DLD1 (cell line): Measurements from ENCODE around the gene TTC9B.

Experiments used
- in situ Hi-C: cut with HindIII; loops from 2 replicates; pipeline ENCODE4 v1.10.0; 2017; ENCODE audit warnings: low sequenced_read_pairs

TTC9B gene

DNA sequence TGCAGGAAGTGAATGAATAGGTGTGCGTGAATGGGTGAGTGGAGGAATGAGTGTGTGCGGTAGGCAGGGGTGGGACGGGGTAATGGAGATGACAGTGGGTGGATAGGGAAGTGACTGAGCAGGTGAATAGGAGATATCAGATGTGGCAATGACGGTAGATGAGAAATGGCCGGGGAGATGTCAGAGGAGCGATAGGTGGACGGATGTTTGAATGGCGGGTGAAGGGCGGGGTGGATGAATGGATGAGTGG lies 1.5 kb downstream of the TTC9B start:
- in situ Hi-C loops, result no loop called here

DNA sequence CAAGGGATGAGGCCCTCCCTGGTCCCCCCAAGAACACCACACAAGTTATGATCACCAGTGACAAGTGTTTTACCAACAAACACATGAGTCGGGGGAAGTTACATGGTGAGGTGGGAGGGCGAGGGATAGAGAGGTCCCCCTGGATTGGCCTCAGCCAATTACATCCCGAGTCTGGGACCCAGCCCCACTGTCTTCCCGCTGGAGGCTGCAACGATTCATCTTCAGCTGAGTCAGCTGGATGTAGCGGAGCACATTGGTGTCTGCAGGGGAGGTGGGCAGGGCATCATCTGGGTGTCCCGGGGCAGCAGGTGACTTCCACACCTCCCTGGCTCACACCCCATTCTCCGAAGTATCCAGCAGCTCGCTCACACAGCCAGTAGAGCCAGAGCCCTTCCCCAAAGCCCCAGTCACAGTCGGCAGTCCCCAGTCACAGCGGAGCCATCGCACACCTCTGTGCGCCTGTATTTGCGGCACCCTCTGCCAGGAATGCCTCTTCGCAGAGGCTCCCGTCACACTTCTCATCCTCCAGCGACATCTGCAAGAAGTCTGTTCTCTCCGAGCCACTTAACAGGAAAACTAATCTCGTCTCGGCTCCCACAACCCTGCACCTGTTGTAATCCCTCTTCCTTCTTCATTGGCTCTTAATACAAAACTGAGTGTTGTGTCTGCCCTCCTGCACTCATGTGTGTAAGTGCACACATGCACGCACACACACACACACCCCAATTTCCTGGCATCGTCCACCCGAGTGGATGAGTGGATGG lies 2.0 kb downstream of the TTC9B start:
- in situ Hi-C loops, result no loop called here

DNA sequence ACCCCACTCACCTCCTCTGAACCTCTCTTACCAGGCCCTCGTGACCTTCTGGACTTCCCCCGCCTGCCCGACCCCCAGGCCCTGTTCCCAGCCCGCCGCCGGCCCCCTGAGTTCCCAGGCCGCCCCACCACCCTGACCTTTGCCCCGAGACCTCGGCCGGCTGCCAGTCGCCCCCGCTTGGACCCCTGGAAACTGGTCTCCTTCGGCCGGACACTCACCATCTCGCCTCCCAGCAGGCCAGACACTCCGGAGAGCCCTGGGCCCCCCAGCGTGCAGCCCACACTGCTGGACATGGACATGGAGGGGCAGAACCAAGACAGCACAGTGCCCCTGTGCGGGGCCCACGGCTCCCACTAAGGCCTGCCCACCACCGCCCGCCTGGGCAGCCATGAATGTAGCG lies 3.2 kb downstream of the TTC9B start:
- in situ Hi-C loops, result no loop called here

DNA sequence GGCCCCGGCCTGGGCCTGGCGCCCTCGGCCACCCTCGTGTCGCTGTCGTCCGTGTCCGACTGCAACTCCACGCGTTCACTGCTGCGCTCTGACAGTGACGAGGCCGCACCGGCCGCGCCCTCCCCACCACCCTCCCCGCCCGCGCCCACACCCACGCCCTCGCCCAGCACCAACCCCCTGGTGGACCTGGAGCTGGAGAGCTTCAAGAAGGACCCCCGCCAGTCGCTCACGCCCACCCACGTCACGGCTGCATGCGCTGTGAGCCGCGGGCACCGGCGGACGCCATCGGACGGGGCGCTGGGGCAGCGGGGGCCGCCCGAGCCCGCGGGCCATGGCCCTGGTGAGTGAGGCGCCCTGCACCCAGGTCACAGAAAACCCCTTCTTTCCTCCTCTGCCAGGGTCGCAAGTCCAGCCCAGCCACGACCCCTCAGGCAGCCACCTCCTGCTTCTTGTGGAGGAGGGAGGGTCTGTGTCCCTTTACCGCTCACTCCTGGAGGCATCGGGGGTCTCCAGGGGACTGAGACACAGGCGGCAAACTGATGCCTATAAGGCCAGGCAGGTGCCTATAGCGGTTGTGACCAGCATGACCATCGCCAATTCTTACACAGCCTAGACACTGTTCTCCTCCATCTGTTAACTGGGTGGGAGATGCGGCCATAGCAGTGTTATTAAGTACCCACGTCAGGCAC lies 4.2 kb downstream of the TTC9B start:
- in situ Hi-C loops, result no loop called here

DNA sequence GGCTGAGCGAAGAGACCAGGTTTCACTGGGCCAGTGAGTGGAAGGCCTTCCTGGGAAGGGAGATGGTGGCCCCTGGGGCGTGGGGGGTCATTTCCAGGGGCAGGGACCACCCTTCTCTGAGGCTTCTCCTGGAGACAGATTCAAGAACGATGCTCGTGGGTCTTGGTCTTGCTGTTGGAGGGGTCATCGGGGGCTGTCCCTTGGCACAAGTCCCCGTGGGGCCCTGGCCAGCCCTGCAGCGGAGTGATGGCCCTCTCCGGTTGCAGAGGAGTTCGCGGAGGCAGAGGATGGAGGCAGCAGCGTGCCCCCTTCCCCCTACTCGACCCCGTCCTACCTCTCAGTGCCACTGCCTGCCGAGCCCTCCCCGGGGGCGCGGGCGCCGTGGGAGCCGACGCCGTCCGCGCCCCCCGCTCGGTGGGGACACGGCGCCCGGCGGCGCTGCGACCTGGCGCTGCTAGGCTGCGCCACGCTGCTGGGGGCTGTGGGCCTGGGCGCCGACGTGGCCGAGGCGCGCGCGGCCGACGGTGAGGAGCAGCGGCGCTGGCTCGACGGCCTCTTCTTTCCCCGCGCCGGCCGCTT lies 4.8 kb downstream of the TTC9B start:
- in situ Hi-C loops, result no loop called here

DNA sequence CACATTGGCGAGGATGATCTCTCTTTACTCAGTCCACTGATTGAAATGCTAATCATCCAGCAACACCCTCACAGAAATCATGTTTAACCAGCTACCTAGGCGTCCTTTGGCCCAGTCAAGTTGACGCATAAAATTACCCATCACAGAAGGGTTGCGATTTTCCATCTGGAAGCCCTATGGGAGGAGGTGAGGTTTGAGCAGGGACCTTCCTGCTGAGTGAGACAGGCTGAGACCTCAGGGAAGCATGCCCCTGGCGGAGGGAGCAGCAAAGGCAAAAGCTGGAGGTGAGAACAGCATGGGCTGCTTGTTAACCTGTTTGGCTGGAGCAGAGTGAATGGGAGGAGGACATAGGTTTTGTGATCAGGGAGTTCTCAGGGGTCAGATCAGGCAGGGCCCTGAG lies 7.3 kb downstream of the TTC9B start:
- in situ Hi-C loops, result no loop called here

DNA sequence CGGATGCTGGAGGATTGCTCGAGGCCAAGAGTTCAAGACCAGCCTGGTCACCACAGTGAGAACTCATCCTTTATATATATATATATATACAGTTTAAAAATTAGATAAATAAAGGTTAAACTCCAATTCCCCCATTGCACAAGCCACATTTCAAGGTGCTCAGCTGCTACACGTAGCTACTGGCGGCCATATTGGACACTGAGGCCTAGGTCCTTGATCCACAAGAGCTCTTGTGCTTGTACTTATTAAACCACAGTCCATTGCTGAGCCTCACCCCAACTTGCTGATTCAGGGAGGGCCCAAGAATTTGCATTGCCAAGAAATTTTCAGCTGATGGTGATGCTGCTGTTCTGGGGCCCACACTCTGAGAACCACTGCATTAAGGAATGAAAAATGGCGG lies 9.6 kb downstream of the TTC9B start:
- in situ Hi-C loops, result no loop called here

DNA sequence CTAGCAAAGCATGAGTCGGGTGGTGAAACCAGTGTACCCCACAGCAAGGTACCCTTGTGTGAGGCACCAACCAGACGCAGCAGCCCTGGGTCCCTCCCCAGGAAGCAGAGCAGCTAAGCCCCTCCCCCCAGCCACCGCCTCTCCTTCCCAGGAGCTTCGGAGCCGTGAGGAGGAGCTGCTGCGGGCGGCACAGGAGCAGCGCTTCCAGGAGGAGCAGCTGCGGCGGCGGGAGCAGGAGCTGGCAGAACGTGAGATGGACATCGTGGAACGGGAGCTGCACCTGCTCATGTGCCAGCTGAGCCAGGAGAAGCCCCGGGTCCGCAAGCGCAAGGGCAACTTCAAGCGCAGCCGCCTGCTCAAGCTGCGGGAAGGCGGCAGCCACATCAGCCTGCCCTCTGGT lies 12.4 kb downstream of the TTC9B start:
- in situ Hi-C loops, result no loop called here

DNA sequence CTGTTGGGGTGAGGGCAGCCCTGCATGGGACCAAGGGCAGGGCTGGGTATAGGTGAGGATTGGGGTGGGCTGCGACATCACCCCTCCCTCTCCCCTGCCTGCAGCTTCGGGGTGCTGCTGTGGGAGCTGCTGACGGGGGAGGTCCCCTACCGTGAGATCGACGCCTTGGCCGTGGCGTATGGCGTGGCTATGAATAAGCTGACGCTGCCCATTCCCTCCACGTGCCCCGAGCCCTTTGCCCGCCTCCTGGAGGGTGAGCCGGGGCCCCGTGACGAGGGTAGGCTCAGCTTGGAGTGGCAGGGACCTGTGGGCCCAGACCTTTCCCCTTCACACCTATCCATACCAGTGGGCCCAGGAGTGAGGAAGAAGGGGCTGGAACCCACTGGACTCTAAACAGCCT lies 13.8 kb downstream of the TTC9B start:
- in situ Hi-C loops, result no loop called here

DNA sequence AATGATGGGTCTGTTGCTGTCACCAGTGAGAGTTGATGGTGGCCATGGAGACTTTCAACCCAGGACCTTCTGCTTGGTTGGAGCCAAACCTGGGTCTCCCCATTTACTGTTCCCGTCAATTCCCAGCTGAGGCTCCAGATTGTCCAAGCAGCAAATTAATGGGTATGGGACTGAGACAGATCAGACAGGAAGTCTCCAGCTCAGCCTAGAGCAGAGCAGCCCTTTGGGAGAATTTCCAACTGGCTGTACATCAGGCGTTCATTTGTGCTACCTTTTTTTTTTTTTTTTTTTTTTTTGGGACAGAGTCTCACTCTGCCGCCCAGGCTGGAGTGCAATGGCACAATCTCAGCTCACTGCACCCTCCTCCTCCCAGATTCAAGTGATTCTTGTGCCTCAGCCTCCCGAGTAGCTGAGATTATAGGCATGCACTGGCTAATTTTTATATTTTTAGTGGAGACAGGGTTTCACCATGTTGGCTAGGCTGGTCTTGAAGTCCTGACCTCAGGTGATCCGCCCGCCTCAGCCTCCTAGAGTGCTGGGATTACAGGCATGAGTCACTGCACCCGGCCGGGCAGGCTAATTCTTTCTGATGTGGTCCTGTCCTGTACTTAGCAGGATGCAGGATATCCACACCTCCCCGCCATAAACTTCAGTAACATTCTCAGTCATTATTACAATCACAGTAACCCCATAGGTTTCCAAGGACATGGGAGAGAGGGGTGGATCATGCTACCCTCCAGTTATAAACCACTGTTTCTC lies 17.7 kb downstream of the TTC9B start:
- in situ Hi-C loops, result no loop called here

DNA sequence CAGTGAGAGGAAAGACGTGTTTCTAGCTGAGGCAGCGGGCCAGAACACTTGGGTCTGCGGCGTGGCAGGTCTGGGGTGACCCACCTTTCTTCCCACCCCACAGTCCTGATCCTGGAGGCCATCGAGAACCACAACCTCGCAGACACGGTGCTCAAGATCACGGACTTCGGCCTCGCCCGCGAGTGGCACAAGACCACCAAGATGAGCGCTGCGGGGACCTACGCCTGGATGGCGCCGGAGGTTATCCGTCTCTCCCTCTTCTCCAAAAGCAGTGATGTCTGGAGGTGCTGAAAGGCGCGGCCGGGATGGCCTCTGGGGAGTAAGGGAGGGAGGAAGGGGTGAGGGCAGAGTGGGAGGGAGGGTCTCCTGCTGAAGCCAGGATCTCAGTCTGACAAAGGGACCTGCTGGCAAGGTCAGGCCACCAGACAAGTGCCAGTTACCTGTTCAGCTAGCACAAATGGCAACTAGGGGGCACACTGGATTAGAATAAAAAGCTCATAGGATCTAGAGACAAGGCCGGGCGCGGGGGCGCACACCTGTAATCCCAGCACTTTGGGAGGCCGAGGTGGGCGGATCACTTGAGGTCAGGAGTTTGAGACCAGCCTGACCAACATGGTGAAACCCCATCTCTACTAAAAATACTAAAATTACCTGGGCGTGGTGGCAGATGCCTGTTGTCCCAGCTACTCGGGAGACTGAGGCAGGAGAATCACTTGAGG lies 19.8 kb downstream of the TTC9B start:
- in situ Hi-C loops, result no loop called here

DNA sequence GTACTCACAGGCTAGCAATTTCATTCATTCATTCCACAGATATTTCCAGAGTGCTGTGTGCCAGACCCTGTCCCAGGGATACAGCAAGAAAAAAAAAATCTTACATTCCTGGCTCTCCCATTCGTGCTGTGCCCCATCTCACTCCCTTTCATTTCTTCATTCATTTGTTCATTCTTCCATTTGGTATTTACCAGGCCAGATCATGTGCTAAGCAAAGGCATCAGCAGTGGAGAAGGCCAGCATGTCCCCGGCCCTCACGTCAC lies 24.7 kb downstream of the TTC9B start:
- in situ Hi-C loops, result no loop called here

DNA sequence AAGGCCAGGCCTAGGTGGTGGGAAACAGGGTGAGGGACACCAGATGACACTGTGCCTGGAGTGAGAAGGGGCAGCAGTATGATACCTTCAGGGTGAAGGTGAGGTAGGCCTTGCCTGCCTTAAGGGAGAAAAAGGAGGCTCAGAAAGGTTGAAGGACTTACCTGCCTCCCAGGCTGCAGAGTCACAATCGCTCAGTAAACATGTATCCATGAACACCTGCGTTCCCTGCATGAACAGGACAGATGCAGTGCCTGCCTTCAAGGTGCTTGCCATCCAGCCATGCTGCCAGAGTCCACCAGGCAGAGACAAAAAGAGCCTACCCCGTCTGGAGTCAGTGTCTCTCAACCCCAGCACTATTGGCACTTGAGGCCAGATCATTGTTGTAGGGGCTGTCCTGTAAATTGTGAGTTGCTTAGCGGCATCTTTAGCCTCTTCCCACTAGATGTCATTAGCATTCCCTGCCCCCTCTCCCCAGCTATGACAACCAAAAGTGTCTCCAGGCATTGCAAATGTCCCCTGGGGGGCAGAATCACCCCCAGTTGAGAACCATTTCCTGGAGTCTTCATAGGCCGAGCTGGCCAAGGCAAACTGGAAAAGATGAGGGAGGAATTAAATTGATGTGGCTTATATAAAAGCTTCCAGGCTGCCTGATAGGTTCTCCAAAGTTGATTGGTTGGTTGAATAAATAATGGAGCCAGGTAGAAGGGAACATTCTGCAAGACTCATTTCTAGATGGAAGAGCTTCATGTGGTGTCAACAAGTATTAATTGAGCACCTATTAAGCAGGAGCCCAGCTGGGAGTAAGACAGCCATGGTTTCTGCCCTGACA lies 25.2 kb downstream of the TTC9B start:
- in situ Hi-C loops, result no loop called here

DNA sequence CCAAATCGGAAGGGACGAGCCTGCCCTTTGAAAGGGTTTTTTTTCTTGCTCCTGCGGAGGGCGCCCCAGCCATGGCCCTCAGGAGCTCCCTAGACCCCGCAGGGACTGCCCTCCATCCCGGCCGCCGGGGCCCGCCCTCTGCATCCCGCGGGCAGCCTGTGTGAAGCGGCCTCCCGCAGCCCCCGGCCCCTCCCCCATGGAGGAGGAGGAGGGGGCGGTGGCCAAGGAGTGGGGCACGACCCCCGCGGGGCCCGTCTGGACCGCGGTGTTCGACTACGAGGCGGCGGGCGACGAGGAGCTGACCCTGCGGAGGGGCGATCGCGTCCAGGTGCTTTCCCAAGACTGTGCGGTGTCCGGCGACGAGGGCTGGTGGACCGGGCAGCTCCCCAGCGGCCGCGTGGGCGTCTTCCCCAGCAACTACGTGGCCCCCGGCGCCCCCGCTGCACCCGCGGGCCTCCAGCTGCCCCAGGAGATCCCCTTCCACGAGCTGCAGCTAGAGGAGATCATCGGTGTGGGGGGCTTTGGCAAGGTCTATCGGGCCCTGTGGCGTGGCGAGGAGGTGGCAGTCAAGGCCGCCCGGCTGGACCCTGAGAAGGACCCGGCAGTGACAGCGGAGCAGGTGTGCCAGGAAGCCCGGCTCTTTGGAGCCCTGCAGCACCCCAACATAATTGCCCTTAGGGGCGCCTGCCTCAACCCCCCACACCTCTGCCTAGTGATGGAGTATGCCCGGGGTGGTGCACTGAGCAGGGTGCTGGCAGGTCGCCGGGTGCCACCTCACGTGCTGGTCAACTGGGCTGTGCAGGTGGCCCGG lies 26.1 kb downstream of the TTC9B start:
- in situ Hi-C loops, result no loop called here

DNA sequence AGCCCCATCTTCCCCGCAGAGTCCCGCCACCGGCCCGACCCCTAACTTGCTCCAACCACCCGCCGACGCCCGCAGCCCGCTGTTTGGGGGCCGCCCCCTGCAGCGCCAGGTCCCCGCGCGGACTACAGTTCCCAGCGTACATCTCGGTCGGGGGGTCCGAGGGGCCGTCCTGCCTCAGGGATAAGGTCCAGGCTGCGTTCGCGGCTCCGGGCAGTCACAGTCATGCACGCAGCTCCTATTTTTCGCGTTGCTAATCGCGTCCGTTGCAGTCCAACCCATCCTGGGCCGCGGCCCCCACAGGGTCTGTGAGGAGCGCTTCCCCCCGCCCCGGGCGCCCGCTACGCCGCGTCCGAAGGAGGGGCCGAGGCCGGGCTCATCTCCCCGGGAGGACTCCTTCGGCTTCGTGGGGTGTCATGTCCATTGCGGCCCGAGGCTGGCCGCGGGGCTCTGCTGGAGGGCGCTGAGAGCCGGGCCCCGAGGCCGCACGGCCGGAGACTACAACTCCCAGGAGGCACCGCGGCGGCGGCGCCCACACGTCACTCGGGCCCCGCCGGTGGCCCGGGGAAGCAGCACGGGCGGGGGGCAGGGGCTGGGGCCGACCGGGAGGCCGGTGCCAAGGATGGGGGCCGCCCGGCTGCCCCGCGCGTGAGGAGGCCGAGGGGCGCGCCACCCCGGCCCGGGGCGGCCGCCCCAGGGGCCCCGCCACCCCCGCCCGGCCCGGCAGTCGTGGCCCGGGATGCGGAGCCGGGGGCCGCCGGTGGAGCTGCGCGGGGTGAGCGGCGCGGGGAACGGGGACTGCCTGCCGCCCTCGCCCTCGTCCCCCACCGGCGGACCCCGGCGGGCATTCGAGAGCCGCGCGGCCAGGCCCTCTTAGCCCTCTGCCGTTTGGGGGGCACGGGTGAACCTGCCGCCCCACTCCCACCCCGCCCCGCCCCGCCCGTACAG lies 27.0 kb downstream of the TTC9B start, which contains the start of gene MAP3K10:
Gene MAP3K10, plus strand, starts transcription at position 536 of the 945 bp plus-strand sequence. CDS start 606 bp downstream, outside the sequence.
- in situ Hi-C loops, result no loop called here

DNA sequence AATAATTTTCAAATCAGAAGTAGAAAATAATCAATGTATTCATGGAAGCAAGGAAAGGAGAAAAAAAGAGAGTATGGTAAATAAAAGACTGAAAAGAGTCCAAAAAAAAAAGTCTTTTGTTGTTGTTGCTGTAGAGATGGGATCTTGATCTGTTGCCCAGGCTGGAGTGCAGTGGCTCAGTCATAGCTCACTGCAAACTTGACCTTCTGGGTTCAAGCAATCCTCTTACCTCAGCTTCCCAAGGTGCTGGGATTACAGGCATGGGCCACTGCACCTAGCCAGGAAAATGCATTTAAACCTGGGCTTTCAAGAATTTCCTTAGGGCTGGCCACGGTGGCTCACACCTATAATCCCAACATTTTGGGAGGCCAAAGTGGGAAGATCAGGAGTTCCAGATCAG lies 33.9 kb downstream of the TTC9B start:
- in situ Hi-C loops, result no loop called here

DNA sequence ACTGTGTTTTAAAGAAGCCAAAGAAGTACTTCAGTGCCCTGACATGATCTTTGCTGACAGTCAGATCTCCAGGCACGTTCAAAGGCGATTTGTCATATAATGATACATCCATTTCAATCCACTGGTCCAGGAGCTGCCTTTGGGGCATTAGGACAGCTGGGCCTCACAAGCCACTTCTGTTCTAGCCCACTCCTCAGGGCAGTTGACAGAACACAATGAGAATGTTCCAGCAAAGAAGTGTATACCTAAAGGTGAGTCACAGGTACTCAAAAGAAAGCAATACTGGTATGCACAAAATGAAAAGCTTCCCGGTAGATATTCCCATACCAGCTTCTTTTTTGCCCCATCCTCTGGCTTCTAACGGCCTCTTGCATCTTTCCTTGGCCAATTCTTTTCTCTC lies 39.4 kb downstream of the TTC9B start:
- in situ Hi-C loops, result no loop called here

DNA sequence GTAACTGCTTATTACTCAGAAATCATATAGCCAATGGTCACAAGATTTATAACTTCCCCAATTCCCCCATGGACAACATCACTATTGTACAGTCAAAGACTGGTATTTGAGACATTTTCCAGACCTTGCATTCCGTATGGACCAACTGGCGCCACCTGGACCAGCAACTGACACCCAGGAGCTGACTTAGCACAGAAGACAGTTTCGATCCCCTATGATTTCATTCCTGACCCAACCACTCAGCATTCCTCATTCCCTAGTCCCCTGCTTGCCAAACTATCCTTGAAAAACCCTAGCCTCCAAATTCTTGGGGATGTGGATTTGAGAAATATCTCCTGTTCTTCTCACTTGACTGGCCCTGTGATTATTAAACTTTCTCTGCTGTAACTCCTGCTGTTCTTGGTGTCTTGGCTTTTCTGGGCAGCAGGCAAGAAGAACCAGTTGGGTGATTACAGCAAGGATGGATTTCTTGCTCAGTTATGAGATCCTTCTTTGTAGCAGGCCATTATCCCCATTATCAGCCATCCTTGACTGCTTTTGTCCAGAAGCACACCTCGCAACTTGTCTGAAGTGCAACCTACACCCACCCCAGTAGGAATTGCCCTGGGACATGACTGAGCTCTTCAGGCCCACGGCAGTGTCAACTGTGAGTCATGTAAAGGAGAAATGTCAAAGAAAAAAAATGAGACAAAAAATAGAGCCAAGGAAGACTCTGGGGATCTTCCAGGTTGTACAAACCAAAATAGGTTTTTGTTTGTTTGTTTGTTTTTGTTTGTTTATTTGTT lies 40.7 kb downstream of the TTC9B start:
- in situ Hi-C loops, result no loop called here
